GM12875 (cell line): ENCODE measurements around the gene PGBD5.

Source experiments
- H3K4me3 ChIP-seq: one replicate; pipeline ENCODE4 v1.5.1; 2011; ENCODE audit warnings: low read depth, low read length, control low read depth
- CTCF ChIP-seq: IDR thresholded peaks from 2 replicates; pipeline ENCODE4 v1.5.1; 2011; ENCODE audit warnings: low read depth, mild to moderate bottlenecking, control low read depth, inconsistent platforms, low read length, moderate library complexity, borderline replicate concordance; ENCODE audit not compliant: insufficient read depth

The PGBD5 gene

GRCh38 chr1:230356869-230357794 is 69.0 kb downstream of the PGBD5 start:
- H3K4me3 ChIP-seq = no peak overlapping the region

GRCh38 chr1:230356190-230356589 is 69.9 kb downstream of the PGBD5 start:
- TF ChIP-seq CTCF = no peak
- no peak overlapping the region for H3K4me3 ChIP-seq

More at GRCh38 chr1:230356869-230357794, 69.0 kb downstream of the PGBD5 start:
- TF ChIP-seq CTCF = no peak

GRCh38 chr1:230355594-230355993 is 70.5 kb downstream of the PGBD5 start:
- TF ChIP-seq CTCF = no peak
- no peak overlapping the region for H3K4me3 ChIP-seq

- no peak for TF ChIP-seq CTCF
- no peak overlapping the region for H3K4me3 ChIP-seq
These were observed 71.0 kb downstream of the PGBD5 start for GRCh38 chr1:230355128-230355527.

- TF ChIP-seq CTCF = no peak
- H3K4me3 ChIP-seq = no peak overlapping the region
These were observed 72.1 kb downstream of the PGBD5 start for GRCh38 chr1:230354005-230354404.

GRCh38 chr1:230352537-230352936 is 73.6 kb downstream of the PGBD5 start:
- no peak for TF ChIP-seq CTCF
- no peak overlapping the region for H3K4me3 ChIP-seq

GRCh38 chr1:230351983-230352382 is 74.1 kb downstream of the PGBD5 start:
- no peak for TF ChIP-seq CTCF
- no peak overlapping the region for H3K4me3 ChIP-seq
